ENCODE data around the gene MACROD2.

MACROD2 gene

DNA sequence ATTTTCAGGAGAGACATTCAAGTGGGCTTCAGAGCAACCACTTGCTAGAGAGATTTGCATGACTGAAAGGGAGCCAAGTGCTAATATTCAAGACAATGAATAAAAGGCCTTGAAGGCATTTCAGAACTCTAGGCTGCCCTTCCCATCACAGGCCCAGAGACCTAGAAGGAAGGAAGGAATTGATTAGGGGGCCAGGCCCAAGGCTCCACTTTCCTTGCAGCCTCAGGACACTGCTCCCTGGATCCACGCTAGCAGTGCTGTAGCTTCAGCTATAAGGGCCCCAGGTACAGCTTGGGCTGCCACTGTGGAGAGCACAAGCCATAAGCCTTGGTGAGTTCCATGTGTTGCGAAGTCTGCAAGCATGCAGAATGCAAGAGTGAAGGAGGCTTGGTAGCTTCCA is 1074.0 kb downstream of the MACROD2 start:
- Histone ChIP-seq H3K36me3 (ENCODE audit: control insufficient read depth in 2 of 2, insufficient read depth in 1 of 2, low read length in 2 of 2) (no peaks in the 10 kb centered on the region), H3K9me3 (ENCODE audit: control insufficient read depth, insufficient read depth, low read depth, low read length) (no peaks in the 10 kb centered on the region), H3K27ac (ENCODE audit: extremely low read depth, low read depth, low read length) (no peak overlapping the region), H3K4me3 (ENCODE audit: low read depth, low read length) (no peak overlapping the region), H3K4me1 (ENCODE audit: control insufficient read depth, insufficient read depth, low read length) (no peaks in the 10 kb centered on the region)
- POLR2A ChIA-PET = no interaction called here
- CTCF ChIA-PET = interaction anchor here (0.6 kb wide), 1 partner anchor 167 kb away, joined by 3 read pairs; no protein-coding TSS in a partner anchor
- TF ChIP-seq ZNF571 (tag by site-specific recombination; IDR thresholded peaks at IDR 0.05) (no peak), HOXC10 (CRISPR knock-in tag; IDR thresholded peaks at IDR 0.05) (no peak), KLF9 (tag by site-specific recombination; IDR thresholded peaks at IDR 0.05; ENCODE audit: low read depth) (no peak), PRDM10 (tag by site-specific recombination; IDR thresholded peaks at IDR 0.05) (no peak), ZNF792 (tag by site-specific recombination; IDR thresholded peaks at IDR 0.05) (no peak), ZNF366 (tag by site-specific recombination; conservative IDR thresholded peaks at IDR 0.05) (no peak), ZNF473 (tag by site-specific recombination; IDR thresholded peaks at IDR 0.05) (no peak), ZNF560 (tag by site-specific recombination; IDR thresholded peaks at IDR 0.05; ENCODE audit: borderline replicate concordance) (no peak), REPIN1 (tag by site-specific recombination; IDR thresholded peaks at IDR 0.05; ENCODE audit: low read depth) (no peak), ZNF555 (tag by site-specific recombination; conservative IDR thresholded peaks at IDR 0.05) (no peak), ZNF132 (tag by site-specific recombination; IDR thresholded peaks at IDR 0.05; ENCODE audit: borderline replicate concordance) (no peak), ZNF350 (tag by site-specific recombination; IDR thresholded peaks at IDR 0.05) (no peak), YY2 (tag by site-specific recombination; IDR thresholded peaks at IDR 0.05) (no peak), ZNF239 (tag by site-specific recombination; IDR thresholded peaks at IDR 0.05) (no peak)
- TF ChIP-seq, protein P1, sequence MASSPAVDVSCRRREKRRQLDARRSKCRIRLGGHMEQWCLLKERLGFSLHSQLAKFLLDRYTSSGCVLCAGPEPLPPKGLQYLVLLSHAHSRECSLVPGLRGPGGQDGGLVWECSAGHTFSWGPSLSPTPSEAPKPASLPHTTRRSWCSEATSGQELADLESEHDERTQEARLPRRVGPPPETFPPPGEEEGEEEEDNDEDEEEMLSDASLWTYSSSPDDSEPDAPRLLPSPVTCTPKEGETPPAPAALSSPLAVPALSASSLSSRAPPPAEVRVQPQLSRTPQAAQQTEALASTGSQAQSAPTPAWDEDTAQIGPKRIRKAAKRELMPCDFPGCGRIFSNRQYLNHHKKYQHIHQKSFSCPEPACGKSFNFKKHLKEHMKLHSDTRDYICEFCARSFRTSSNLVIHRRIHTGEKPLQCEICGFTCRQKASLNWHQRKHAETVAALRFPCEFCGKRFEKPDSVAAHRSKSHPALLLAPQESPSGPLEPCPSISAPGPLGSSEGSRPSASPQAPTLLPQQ (tag by site-specific recombination; IDR thresholded peaks at IDR 0.05) = no peak

- Histone ChIP-seq H3K4me3 (ENCODE audit: low read depth, low read length) (no peak overlapping the region), H3K36me3 (ENCODE audit: control insufficient read depth in 2 of 2, insufficient read depth in 1 of 2, low read length in 2 of 2) (no peaks in the 10 kb centered on the region), H3K4me1 (ENCODE audit: control insufficient read depth, insufficient read depth, low read length) (0 out of 2 replicates have a peak, but pooled peaks cover 2% of the 10 kb centered on the region), H3K9me3 (ENCODE audit: control insufficient read depth, insufficient read depth, low read depth, low read length) (no peaks in the 10 kb centered on the region), H3K27ac (ENCODE audit: extremely low read depth, low read depth, low read length) (no peak overlapping the region)
- ChIA-PET CTCF (interaction anchor here (0.5 to 0.6 kb wide), 2 partner anchors 112 to 148 kb away, joined by 3 read pairs; no protein-coding TSS in a partner anchor), POLR2A (no interaction called here)
- TF ChIP-seq ZNF670 (tag by site-specific recombination; IDR thresholded peaks at IDR 0.05; ENCODE audit: low read depth) (no peak), ZNF560 (tag by site-specific recombination; IDR thresholded peaks at IDR 0.05; ENCODE audit: borderline replicate concordance) (no peak), PRDM10 (tag by site-specific recombination; IDR thresholded peaks at IDR 0.05) (no peak), WT1 (tag by site-specific recombination; IDR thresholded peaks at IDR 0.05) (no peak), SALL2 (tag by site-specific recombination; IDR thresholded peaks at IDR 0.05; ENCODE audit: borderline replicate concordance) (no peak), ZBTB1 (tag by site-specific recombination; IDR thresholded peaks at IDR 0.05) (no peak), ZBTB20 (tag by site-specific recombination; IDR thresholded peaks at IDR 0.05) (no peak), ZNF366 (tag by site-specific recombination; conservative IDR thresholded peaks at IDR 0.05) (no peak), SP3 (tag by site-specific recombination; IDR thresholded peaks at IDR 0.05) (no peak), KLF9 (tag by site-specific recombination; IDR thresholded peaks at IDR 0.05; ENCODE audit: low read depth) (no peak)
- TF ChIP-seq, protein P2, sequence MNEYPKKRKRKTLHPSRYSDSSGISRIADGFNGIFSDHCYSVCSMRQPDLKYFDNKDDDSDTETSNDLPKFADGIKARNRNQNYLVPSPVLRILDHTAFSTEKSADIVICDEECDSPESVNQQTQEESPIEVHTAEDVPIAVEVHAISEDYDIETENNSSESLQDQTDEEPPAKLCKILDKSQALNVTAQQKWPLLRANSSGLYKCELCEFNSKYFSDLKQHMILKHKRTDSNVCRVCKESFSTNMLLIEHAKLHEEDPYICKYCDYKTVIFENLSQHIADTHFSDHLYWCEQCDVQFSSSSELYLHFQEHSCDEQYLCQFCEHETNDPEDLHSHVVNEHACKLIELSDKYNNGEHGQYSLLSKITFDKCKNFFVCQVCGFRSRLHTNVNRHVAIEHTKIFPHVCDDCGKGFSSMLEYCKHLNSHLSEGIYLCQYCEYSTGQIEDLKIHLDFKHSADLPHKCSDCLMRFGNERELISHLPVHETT (tag by site-specific recombination; IDR thresholded peaks at IDR 0.05) = no peak
Measured at GRCh38 chr20:15071085-15071808, 1075.9 kb downstream of the MACROD2 start.
